Psoas muscle (tissue), 8 donors: ENCODE data around the gene MXI1. TPM values are rescaled to one million over a fixed set of nuclear protein-coding genes. Genes with fewer than 3 reads are reported as not detected.

Experiments
- ATAC-seq, 4 donors: fragments of 200-7000 bp; cut with Tn5 transposase; one replicate each; pipeline ENCODE4 v1.9.1; 2020; ENCODE audit warnings: moderate library complexity in 3 of 4, mild to moderate bottlenecking in 2 of 4
- DNase-seq, 2 donors: peaks; one replicate each; pipeline ENCODE4 v3.0.0-alpha.2; 2020
- H3K27ac ChIP-seq: fragments of 200-600 bp; one replicate; pipeline ENCODE4 v1.8.0; 2022
- H3K27me3 ChIP-seq, 3 donors: fragments of 200-600 bp in 1 of 3; one replicate each; pipeline versions ENCODE4 v1.6.1 to v1.8.0; 2013 to 2022; ENCODE audit warnings: low read length in 2 of 3, mild to moderate bottlenecking in 2 of 3, moderate library complexity in 1 of 3; ENCODE audit not compliant: insufficient read depth in 3 of 3
- H3K36me3 ChIP-seq, 2 donors: fragments of 200-600 bp in 1 of 2; one replicate each; pipeline versions ENCODE4 v1.6.1 to v1.8.0; 2013 to 2022; ENCODE audit warnings: low read depth in 1 of 2, mild to moderate bottlenecking in 1 of 2, moderate library complexity in 1 of 2; ENCODE audit not compliant: insufficient read depth in 1 of 2
- H3K4me1 ChIP-seq: fragments of 200-600 bp; one replicate; pipeline ENCODE4 v1.8.0; 2022
- H3K4me3 ChIP-seq: fragments of 200-600 bp; one replicate; pipeline ENCODE4 v1.8.0; 2022; ENCODE audit warnings: mild to moderate bottlenecking
- H3K9me3 ChIP-seq: fragments of 200-600 bp; one replicate; pipeline ENCODE4 v1.8.0; 2022
- WGBS, 3 donors: extraction: QIAGEN DNeasy Blood & Tissue Kit; methylation state at CpG; one replicate each; pipeline versions ENCODE4 v1.1.6 to v1.1.7; 2013; 5-methylcytosine and 5-hydroxymethylcytosine counted together
- intact Hi-C, 2 donors: fragments of 100-400 bp; cut with DNase I; formaldehyde crosslinking; loops; one replicate each; pipeline versions ENCODE4 v1.11.0 to v1.14.2; 2022
- polyA plus RNA-seq, 3 donors: library from polyadenylated mRNA; stranded (reverse); fragments of 200-250 nt; gene quantifications; one replicate each; pipeline ENCODE4 v1.2.3, GENCODE V29; 2013
- total RNA-seq, 4 donors: library from RNA; stranded (reverse); fragmentation: NEBNext Ultra II Directional in 2 of 4; extraction: Animal tissue kit (Norgen Biotek cat#: 25700) in 2 of 4; gene quantifications; one replicate each; pipeline versions ENCODE4 v1.2.1 to v1.2.4, GENCODE V29; 2021 to 2023
- TF ChIP-seq, protein P1 (sequence below): fragments of 200-600 bp; IDR thresholded peaks from one replicate; pipeline ENCODE4 v1.8.0; 2022; ENCODE audit warnings: antibody characterized with exemption
- donor health status: healthy with polysubstance abuse.
- donor health status: DM: no; HTN: no; CAD: no; lungs with moderate emphysema.
- donor health status: Bipolar disorder and iron deficiency.
- donor health status: healthy.
- donor health status: DM: yes; HTN: yes; CAD: no.
- donor health status: DM: no; HTN: no; CAD: no.
- donor health status: DM: no; HTN: no; CAD: no.
- donor health status: DM: yes; HTN: yes; CAD: no.

MXI1 gene
- total and polyA plus RNA-seq, 7 donors = 5.5 to 50.3 (median 33.3) TPM

DNA sequence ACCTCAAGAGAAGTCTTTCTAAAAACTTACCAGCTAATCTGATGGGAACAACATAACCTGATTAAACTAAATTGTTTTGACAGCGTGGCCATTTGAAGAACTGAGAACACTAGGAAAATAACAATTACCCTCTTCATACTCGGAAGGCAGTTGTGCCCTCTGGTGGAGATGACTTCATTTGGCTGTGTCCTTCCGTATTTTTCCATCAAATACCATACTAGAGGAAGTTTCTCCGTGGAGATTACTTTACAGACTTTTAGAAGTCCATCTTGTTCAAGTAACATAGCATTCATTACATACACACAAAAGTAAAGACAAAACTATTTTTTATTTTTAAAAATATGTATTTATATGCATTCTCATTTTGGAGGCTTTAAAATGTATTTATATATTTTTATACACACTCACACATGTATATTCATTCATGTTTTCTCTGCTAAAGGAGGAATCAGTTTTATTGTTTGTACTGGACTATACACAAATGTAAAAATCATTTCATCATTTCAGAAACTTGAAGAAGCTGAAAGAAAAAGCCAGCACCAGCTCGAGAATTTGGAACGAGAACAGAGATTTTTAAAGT lies 72.1 kb downstream of the MXI1 start:
- TF ChIP-seq, protein P1, sequence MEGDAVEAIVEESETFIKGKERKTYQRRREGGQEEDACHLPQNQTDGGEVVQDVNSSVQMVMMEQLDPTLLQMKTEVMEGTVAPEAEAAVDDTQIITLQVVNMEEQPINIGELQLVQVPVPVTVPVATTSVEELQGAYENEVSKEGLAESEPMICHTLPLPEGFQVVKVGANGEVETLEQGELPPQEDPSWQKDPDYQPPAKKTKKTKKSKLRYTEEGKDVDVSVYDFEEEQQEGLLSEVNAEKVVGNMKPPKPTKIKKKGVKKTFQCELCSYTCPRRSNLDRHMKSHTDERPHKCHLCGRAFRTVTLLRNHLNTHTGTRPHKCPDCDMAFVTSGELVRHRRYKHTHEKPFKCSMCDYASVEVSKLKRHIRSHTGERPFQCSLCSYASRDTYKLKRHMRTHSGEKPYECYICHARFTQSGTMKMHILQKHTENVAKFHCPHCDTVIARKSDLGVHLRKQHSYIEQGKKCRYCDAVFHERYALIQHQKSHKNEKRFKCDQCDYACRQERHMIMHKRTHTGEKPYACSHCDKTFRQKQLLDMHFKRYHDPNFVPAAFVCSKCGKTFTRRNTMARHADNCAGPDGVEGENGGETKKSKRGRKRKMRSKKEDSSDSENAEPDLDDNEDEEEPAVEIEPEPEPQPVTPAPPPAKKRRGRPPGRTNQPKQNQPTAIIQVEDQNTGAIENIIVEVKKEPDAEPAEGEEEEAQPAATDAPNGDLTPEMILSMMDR = peak; percentile 77
- intact Hi-C loops = loop anchor here (1.0 to 10.0 kb wide), 5 partner anchors 52 to 395 kb away; partner anchors contain the start of gene MXI1 (in 2 of the 2)
- ATAC-seq = peak in 3 of 4 donors; percentile 71 to 87 (median 79)
- H3K4me3 ChIP-seq = no peak overlapping the region
- peaks cover 2 to 31% of the 10 kb centered on the region in 2 donors for H3K36me3 ChIP-seq
- no peaks in the 10 kb centered on the region for H3K9me3 ChIP-seq
- DNase-seq = peak in 1 of 2 donors; percentile 30
- H3K27me3 ChIP-seq = no peaks in the 10 kb centered on the region
- H3K4me1 ChIP-seq = peaks cover 39% of the 10 kb centered on the region
- H3K27ac ChIP-seq = no peak overlapping the region
- 18 to 30% (median 21%) methylated on average over 6 of the region's 6 CpGs for WGBS, 3 donors

DNA sequence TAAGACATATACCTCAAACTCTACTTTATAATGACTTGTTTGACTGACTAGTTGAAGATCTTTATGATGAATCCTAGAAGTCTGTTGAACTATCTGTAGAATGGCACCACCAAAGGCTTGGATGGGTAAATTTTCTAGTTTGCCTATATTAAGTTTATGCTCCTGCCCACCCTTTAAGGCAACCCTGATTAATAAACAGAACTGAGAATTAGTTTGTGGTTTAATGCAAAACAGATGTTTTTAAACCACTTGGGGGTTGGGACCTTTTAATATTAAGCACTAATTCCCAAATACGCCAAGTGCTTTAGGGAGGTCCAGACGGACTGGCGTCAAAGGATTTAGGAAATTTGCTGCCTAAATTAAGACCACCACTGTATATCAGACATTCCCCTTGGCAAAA lies 76.9 kb downstream of the MXI1 start:
- intact Hi-C loops = no loop called here
- Histone ChIP-seq H3K9me3 (no peaks in the 10 kb centered on the region), H3K27me3 (no peaks in the 10 kb centered on the region), H3K27ac (no peak overlapping the region), H3K36me3 (peaks cover 3 to 79% of the 10 kb centered on the region in 2 donors), H3K4me1 (peaks cover 3% of the 10 kb centered on the region), H3K4me3 (no peak overlapping the region)
- 88 to 98% (median 93%) methylated on average over 3 of the region's 3 CpGs for WGBS, 3 donors
- ATAC-seq (no peak), DNase-seq (no peak)
- TF ChIP-seq, protein P1 = no peak

DNA sequence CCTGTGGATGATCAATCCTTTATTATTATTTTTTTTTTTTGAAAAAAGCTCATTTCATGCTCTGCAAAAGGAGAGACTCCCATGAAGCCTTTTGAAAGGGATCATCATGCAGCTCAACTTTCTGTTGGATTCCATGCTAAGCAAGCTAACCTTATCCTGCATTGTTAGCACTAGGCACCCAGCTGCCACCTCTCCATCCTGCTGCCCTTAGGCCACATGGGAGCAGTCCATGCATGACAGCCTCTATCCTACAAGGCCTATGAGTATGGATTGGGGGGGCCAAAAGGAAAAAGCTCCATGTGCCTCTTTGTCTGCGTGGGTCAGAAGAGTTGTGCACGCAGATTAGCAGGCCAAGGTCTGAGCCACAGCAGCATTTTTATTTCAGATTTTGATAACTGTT lies 78.1 kb downstream of the MXI1 start:
- DNase-seq (no peak), ATAC-seq (no peak)
- TF ChIP-seq, protein P1 = no peak
- WGBS, 3 donors = 95 to 97% (median 95%) methylated on average over 2 of the region's 2 CpGs
- no peak overlapping the region for H3K27ac ChIP-seq
- no peaks in the 10 kb centered on the region for H3K9me3 ChIP-seq
- peaks cover 3 to 82% of the 10 kb centered on the region in 2 donors for H3K36me3 ChIP-seq
- intact Hi-C loops = no loop called here
- H3K4me3 ChIP-seq = no peak overlapping the region
- no peaks in the 10 kb centered on the region for H3K4me1 ChIP-seq
- no peaks in the 10 kb centered on the region for H3K27me3 ChIP-seq

DNA sequence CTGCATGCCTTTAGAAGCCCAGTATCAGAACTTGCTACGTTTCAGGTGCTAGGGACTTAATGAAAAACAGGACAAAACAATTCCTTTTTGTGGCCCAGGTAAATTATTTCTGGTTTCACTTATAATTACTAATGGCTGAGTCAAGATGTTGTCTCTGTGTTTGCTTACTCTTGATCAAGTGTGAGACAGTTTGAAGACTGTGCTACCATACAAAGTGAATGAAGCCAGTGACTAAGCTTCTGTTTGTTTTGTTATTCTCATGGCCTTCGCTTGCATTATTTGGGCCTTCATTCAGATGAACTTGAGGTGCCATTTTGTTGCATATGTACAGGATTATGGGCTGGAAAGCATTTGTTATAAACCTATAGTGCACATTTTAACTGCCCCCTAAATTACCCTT lies 79.4 kb downstream of the MXI1 start:
- ATAC-seq (no peak), DNase-seq (no peak)
- no peaks in the 10 kb centered on the region for H3K9me3 ChIP-seq
- TF ChIP-seq, protein P1 = no peak
- no peak overlapping the region for H3K27ac ChIP-seq
- intact Hi-C loops = no loop called here
- H3K4me1 ChIP-seq = no peaks in the 10 kb centered on the region
- peaks cover 6 to 83% of the 10 kb centered on the region in 2 donors for H3K36me3 ChIP-seq
- 91 to 95% (median 91%) methylated on average over 2 of the region's 2 CpGs for WGBS, 3 donors
- H3K4me3 ChIP-seq = no peak overlapping the region
- H3K27me3 ChIP-seq = no peaks in the 10 kb centered on the region

DNA sequence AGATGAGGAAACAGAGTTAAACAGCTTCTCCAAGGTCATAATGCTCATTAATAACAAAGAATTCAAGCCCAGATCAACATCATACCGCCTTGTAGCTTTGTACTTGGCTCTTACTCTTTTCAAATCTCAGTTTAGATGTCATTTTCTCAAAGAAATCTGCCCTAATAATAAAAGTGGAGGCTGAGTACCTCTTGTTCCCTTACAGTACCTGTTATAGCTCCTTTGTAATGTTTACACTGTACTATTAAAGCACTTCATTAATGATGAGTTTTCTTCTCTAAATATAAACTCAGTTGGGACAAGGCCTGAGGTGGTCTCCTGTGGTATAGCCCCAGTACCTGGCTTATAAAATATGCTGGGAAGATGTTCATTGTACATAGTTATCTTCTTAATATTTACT lies 89.6 kb downstream of the MXI1 start:
- intact Hi-C loops = no loop called here
- TF ChIP-seq, protein P1 = no peak
- H3K27me3 ChIP-seq = no peaks in the 10 kb centered on the region
- DNase-seq (no peak), ATAC-seq (no peak)
- H3K36me3 ChIP-seq = peaks cover 14 to 100% of the 10 kb centered on the region in 2 donors
- H3K4me3 ChIP-seq = no peak overlapping the region
- H3K9me3 ChIP-seq = no peaks in the 10 kb centered on the region
- no peak overlapping the region for H3K27ac ChIP-seq
- WGBS, 3 donors = 85 to 89% (median 87%) methylated on average over 1 of the region's 1 CpG
- peaks cover 47% of the 10 kb centered on the region for H3K4me1 ChIP-seq
